HG03457 (cell line): ENCODE data around the gene BCAP29.
A peak's percentile ranks its signal among the peaks of the same experiment; 100 is the strongest.
"Not testable (repeated sequence)": the region's sequence is repeated elsewhere in the genome, so short reads cannot be mapped to it uniquely, and the experiment has no call there.

ENCODE experiments used
- ATAC-seq: cut with Tn5 transposase; IDR thresholded peaks from one replicate; pipeline ENCODE4 v1.9.1; 2021; ENCODE audit warnings: moderate number of reproducible peaks; ENCODE audit not compliant: unreplicated experiment

The BCAP29 gene, protein sequence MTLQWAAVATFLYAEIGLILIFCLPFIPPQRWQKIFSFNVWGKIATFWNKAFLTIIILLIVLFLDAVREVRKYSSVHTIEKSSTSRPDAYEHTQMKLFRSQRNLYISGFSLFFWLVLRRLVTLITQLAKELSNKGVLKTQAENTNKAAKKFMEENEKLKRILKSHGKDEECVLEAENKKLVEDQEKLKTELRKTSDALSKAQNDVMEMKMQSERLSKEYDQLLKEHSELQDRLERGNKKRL

DNA sequence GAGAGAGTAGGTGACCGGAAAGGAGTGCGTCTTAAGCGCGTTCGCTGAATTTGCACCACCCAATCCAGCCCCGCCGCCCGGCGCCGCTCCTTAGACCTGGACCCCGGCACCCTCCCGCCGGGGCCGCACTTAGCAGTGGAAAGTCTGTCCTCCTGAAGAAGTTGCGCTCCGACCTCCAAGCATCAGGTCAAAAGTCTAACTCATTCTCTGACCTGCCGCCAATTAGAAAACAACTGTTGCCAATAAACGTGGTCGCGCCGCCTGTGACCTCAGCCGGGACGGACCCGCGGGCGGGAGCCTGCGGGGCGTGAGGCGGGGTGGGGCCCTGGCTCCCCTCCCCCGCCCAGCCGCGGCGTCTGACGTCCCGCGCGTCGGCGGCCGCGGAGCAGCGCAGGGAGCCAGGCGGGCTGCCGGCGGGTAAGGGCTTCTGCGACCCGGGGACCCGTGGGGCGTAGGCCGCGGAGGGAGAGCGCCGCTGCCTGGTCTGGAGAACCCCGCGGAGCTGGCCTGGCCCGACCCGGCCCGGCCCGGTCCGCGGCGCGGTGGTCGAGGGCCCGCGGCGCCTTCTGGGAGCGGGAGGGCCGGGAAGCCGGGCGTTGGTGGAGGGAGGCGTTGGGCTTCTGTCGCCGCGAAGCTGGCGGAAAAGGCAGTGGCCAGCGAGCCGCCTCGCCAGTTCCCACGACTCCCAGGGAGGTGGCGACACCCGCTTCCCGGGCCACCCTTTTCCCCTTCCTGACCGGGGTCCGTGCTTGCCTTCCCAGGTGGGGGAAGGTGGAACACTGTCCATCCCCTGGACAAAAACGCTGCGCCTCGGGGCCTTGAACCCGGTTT, at the start of gene BCAP29:
Gene BCAP29 (plus strand): TSS at position 362 of the 831 bp plus-strand sequence. CDS start 527 bp downstream, outside the sequence.
- ATAC-seq = peak; percentile 81

DNA sequence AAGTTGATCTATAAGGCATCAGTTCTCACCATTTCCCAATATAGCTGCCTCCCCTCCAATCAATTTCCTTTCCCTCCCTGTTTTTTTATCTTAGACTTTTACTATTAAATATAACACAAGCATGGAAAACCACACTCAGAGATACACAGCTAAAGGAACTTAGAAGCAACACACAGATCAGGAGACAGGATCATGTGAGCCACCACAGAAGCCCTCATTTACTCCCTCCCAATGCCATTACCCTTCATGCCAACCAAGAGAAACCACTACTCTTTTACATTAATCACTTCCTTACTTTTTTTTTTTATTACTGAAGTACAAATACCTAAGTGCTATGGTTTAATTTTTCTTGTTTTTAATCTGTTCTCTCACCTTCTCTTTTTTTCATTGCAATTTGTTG, 49.3 kb upstream of the BCAP29 start:
- ATAC-seq = no peak

DNA sequence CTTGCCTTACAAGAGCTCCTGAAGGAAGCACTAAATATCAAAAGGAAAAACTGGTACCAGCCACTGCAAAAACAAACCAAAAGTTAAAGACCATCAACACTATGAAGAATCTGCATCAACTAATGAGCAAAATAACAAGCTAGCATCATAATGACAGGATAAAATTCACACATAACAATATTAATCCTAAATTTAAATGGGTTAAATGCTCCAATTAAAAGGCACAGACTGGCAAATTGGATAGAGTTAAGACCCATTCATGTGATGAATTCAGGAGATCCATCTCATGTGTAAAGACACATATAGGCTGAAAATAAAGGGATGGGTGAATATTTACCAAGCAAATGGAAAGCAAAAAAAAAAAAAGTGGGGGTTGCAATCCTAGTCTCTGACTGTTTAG, 45.9 kb upstream of the BCAP29 start:
- ATAC-seq = no peak

DNA sequence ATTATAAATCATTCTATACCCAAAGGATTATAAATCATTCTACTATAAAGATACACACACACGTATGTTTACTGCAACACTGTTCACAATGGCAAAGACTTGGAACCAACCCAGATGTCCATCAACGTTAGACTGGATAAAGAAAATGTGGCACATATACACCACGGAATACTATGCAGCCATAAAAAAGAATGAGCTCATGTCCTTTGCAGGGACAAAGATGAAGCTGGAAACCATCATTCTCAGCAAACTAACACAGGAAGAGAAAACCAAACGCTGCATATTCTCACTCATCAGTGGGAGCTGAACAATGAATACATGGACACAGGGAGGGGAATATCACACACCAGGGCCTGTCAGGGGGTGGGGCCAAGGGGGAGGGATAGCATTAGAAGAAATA, 42.8 kb upstream of the BCAP29 start:
- ATAC-seq = not testable (repeated sequence)

DNA sequence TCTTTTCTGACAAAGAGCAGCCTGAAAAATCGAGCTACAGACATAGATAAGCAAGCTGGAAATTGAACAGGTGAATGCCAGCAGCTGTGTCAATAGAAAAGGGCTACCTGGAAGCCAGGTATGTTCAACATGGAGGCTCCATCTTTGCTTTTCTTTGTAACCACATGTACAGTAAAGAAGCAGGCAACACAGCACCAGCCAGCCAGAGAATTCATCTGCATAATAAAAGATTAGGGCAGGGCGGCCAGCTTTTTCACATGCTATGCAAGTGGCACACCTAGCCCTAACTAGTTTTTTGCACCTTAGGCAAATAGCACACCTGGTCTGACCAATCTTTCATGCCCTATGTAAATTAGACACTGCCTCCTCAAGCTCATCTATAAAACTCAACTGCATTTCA, 42.0 kb upstream of the BCAP29 start:
- ATAC-seq = no peak

DNA sequence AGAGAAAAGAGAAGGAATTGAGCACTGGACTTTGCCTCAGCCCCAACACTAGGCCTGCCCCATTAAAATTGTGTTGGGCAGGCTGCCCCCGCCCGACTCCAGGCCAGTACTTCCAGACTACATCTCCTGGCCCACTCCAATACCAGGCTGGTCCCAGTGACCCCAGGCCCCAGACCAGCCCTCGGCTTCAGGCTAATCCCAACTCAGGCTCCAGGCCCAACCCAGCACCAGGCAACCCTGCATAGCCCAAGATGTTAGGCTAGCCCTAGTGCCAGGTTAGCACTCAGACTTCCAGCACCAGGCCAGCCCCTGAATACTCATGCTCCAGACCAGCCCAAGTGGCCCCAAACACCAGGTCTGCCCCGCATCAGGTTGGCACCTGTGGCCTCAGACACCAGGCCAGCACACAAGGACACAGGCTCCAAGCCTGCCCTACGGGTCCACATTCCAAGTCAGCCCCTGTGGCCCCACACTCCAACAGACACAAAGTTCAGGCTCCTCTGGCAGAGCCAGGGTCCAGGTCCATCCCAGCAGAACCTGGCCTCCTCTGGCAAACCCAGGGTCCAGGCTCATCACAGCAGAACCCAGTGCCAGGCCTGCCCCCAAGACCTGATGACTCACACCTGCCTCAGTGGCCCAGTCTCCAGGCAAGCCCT, 36.6 kb upstream of the BCAP29 start:
- ATAC-seq = no peak

DNA sequence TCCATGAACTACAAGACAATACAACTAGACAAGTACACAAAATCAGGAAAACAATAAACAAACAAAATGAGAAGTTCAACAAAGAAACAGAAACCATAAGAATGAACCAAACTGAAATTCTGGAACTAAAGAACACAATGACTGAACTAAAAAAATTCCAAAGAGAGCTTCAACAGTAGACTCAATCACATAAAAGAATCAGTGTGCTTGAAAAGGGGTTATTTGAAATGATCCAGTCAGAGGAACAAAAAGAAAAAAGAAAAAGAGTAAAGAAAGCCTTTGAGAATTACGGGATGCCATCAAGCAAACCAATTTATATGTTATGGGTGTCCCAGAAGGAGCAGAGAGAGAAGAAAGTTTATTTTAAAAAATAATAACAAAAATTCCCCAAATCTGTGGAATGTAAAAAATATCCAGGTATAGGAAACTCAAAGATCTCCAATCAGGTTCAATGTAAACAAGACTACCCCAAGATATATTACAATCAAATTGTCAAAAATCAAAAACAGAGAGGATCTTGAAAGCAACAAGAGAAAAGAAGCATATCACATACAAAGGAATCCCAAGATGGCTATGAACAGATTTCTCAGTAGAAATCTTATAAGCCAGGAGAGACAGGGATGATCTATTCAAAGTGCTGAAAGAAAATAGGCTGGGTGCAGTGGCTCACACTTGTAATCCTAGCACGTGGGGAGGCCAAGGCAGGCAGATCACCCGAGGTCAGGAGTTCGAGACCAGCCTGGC, 35.0 kb upstream of the BCAP29 start:
- ATAC-seq = no peak

DNA sequence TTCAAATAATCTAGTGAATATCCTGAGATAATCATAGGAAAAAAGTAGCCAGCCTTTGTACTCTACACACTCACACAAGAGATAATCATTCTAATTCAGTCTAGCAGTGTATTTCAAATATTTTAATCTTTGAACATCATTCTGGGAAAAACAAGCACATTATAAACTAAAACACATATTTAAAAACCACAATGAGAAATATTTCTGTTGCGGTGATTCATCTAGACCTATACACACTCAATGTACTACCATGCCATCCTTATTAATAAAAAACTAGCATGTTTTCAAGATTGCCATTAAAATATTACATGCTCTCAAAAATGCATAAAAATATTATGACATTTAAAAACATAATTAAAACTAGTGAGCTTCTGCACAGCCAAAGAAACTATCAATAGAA, 28.1 kb upstream of the BCAP29 start:
- ATAC-seq = no peak

DNA sequence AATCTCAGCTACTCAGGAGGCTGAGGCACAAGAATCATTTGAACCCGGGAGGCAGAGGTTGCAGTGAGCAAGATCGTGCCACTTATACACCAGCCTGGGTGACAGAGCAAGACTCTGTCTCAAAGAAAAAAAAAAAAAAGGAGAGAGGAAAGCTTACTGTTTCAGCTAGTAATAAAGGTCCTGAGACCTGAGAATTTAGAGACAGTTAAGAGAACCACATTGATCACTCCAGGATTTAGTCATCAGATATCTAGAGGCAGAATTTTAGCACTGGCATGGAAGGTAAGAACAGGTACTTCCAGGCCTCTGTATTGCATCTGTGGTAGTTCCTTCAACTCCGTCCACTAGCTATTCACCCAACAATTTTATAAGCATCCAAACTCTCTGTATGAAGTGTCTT, 24.2 kb upstream of the BCAP29 start:
- ATAC-seq = no peak

DNA sequence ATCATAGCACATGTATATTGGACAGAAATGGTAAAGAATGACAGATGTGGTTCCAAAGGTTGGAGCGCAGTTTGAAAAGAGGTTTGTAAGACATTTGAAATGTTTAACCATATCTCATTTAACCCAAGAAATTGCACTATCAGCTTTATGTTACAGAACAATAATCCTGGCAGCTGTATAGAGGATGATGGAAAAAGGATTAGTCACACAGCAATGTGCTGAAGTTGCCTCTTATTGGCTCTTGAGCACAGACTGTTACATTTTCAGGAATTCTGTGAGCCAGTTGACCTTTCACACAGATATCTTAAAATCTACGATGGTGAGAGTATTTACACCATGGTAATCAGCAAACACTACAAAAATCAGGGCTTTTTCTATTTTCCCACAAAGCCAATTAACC, 20.2 kb upstream of the BCAP29 start:
- ATAC-seq = no peak

DNA sequence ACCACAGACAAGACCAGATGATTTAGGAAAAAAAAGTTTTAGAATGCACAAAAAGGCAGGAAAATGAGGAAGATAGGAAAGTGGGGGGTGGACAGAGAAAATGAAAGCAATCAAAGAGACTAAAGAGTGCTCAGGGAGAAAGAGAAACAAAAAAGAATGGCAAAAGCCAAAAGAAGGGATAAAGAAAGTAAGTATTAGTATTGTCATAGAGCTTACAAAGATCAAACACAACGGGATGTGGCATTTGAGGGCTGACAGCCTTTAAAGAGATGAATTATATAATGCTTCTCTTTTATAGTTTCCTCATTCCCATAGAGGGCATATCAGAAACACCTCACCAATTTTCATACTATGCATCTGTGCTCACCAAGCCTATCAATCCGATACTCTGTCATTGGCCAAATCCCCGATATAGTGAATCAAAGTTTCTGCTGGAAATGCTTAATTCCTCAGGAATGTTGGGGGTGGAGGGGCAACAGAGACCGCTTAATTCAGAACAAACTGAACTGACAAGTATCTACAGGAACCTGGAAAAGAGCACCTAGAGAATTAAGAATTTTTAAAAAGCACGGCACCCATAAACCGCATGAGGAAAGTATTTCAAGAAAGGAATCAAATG, 19.0 kb upstream of the BCAP29 start:
- ATAC-seq = no peak

DNA sequence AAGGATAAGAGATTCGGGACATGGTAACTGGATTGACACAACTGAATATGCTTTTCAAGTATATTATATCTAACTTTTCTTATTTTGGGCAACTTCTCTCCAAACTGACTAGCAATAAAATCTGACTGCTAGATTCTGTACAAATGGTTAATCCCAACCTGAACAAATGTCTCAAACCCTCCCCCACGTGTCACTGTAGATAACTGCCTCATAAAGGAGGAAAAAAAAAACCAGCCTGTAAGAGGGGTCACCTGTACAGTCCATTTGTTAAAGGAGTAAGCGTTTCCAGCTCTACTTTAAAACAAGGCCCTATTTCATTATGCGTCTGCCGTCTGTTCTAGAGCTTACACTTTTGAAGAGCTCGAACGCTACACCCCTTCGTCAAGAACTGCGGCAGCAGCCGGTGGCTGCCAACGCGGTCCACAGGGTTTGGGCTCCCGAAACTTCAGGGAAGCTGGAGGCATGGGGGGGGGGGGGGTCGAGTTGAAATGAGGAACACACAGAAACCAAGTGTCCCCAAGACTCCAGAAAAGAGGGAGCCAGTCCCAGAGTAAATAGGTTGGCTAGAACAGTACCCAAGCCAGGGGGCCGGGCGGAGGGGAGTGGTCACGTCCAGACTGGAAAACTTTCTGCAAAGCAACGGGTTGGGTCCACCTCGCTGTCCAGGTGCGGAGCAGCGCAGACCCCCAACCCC, 16.8 kb upstream of the BCAP29 start:
- peak; percentile 50 for ATAC-seq

DNA sequence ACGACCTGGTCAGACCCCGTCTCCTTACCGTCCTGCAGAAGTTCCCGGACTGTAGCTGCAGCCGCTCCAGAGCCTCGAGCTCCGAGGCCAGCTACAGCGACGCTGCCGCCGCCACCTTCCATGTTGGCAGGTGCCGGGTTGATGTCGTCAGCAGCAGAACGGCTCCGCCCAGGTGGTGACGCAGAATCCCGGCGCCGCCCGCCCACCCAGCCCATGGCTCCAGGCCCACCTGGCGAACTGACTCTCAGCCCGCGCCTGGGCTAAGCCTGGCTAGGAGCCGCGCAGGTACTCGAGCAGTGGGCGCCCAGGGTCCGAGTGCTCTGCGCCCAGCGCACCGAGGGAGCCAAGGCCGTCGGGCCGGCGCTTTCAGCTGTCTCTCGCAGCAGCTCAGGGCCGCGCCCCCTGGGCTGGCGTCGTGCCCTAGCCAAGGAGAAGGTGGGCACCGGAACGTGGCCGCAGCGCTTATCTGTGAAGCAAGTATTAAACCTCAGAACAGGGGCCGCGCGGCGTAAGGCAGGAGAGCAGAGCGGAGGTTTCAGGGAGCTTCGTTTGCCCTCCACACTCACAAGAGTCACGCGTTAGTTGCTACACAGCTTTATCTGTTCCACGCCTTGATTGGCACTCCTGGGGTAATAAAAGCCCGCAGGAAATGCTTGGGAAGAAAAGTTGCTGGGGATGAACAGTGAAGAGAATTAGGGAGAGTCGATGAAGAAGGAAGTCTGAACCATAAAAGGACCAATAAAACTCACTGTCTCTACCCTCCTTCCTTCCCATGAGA, 16.1 kb upstream of the BCAP29 start, which contains the start of the genes COG5 and DUS4L:
Gene COG5 (minus strand): TSS at position 146 of the 778 bp plus-strand sequence. CDS start 24 bp downstream, at position 122.
Gene DUS4L (plus strand): TSS at position 197 of the 778 bp plus-strand sequence. CDS start 3,100 bp downstream, outside the sequence.
- ATAC-seq = peak; percentile 88

DNA sequence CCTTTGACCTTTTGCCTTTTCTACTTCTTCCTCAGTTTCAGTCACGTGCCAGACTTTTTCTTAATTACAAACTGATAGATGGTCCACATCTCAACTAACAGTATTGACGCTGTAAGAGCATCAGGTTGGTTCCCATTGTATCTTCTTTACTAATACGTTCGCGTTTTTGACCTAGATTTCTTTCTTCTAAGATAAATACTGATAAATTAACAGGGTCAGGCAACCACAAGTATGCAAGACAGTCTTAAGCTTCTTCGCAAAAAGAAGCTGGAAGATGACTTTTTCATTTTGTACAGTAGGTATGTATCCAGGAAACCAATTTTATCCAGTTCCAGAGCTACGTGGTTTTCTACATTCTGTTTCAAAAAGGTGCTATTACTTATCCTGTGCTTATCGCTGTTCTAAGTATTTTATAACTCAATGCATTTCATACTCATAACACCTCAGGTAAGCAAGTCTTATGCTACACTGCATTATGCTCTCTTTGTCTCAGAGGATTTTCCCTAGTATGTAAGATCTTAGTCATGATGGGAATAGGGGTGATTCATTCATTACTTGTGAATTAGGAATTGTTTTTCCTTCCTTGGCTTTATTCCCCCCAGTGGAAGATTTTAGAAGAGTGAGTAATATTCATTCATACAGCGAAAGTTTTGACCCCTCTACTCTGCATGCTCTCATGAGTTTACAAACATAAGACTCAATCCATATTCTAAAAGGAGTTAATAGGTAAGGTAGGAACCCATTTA, 15.3 kb upstream of the BCAP29 start:
- no peak for ATAC-seq

DNA sequence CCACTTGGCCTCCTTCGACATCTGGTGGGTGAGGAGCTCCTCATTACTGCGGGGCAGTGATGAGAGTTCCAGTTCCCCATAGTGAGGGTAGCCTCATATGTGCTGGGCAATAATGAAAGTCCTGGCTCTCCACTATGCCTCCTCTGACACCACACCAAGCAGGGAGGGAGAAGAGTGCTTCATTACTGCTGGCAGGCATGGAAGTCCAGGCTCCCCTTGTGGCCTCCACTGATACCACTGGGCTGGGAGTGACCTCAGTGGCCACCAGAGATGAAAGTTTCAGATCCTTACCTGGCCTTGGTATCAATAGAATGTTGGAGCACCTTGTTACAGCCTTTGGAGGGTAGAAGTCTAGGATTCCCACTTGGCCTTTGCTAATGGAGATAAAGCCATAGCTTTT, 9.7 kb upstream of the BCAP29 start:
- ATAC-seq = no peak

DNA sequence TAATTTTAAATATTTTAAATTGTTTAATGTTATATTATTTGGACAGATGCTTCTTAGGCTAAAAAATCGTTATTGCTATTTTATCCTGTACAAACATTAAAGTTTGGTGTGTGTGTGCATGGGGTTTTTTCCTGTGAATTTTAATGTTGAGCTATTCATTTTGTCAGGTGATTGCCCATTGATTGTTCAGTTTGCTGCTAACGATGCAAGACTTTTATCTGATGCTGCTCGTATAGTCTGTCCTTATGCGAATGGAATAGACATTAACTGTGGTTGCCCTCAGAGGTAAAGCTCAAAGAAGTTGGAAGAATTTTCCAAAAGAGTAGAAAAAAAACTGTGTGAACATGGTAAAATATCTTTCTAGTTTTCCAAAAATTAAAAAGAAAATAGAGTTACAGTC, 6.5 kb upstream of the BCAP29 start:
- no peak for ATAC-seq

DNA sequence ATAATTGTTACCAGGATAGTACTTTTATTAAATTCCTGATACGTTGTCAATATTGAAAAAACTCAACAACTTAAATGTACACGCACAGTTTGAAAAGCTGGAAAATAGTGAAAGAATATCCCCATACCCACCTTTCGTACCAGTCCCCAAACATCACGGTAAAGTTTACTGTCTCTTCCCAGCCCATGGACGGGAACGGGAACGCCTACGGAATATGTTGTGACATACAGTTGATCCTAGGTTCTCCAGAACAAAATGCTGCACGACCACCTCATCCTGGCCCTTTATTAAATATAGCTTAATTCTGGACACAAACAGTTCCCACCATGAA, 527 bp upstream of the BCAP29 start:
- no peak for ATAC-seq

DNA sequence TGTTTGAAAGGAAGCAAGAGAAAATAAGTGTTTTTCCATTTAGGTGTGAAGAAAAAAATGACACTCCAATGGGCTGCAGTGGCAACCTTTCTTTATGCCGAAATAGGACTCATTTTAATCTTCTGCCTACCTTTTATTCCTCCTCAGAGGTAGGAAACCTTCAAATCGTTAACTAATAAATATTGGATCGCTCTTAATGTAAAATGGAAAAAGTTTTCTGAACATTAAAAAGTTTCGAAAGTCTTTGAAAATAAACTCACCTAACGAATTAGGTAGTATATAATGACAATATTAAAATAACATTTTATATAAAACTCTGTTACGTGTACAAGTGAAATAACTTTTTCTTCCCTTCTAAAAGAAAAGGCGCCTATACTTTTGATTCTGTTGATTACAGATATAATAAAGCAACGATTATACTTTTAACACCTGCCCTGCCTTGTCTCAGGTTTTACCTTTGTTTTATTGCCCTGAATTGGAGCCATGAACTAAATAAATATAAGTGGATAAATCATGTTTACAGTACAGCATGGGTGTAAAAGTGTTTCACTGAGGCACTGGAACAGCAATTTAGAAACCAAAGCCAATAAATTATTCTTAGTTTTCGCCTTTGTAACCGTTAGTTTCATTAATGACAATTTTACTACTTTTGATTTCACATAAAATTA, 804 bp downstream of the BCAP29 start:
- ATAC-seq = no peak
